Measurements from ENCODE around the gene GPR162. TPM values are rescaled to one million over a fixed set of nuclear protein-coding genes. Genes with fewer than 3 reads are reported as not detected.

The GPR162 gene
- total and polyA plus RNA-seq, 4 donors: 0.59 to 2.4 (median 1.7) TPM

- Histone ChIP-seq H3K27me3 (ENCODE audit: control insufficient read depth in 4 of 4, insufficient read depth in 4 of 4, low read length in 3 of 4) (no peaks in the 10 kb centered on the region), H3K4me3 (ENCODE audit: low read depth in 1 of 3, low read length in 3 of 3) (no peak overlapping the region), H3K27ac (ENCODE audit: low read depth in 1 of 2, low read length in 2 of 2) (no peak overlapping the region), H3K9me3 (ENCODE audit: control insufficient read depth in 4 of 4, low read length in 3 of 4) (no peaks in the 10 kb centered on the region), H3K4me1 (ENCODE audit: control insufficient read depth in 4 of 4, insufficient read depth in 4 of 4, low read length in 3 of 4) (peaks cover under 1 to 11% (median 5%) of the 10 kb centered on the region in 4 donors), H3K9ac (ENCODE audit: low read depth in 1 of 2, low read length in 2 of 2) (no peak overlapping the region), H3K36me3 (ENCODE audit: control insufficient read depth in 4 of 4, insufficient read depth in 3 of 4, low read depth in 1 of 4, low read length in 3 of 4) (no peaks in the 10 kb centered on the region)
- WGBS: 97% methylated on average over 2 of the region's 2 CpGs
- DNase-seq (ENCODE audit: low spot score): no peak
- TF ChIP-seq YY1 (IDR thresholded peaks at IDR 0.05): no peak
- no peak for TF ChIP-seq JUND (IDR thresholded peaks at IDR 0.05)
- TF ChIP-seq HNF4G (IDR thresholded peaks at IDR 0.05): no peak
- no peak for TF ChIP-seq ZBTB33 (IDR thresholded peaks at IDR 0.05)
- TF ChIP-seq RAD21 (IDR thresholded peaks at IDR 0.05): no peak
- TF ChIP-seq TAF1 (conservative IDR thresholded peaks at IDR 0.05): no peak
- no peak for TF ChIP-seq RXRA (IDR thresholded peaks at IDR 0.05)
- no peak for TF ChIP-seq ATF3 (IDR thresholded peaks at IDR 0.05)
- no peak for TF ChIP-seq EGR1 (IDR thresholded peaks at IDR 0.05; ENCODE audit: low read depth in 2 of 2)
- TF ChIP-seq SP1 (IDR thresholded peaks at IDR 0.05): no peak
Observed at GRCh38 chr12:6847676-6848075, 26.1 kb downstream of the GPR162 start.

GRCh38 chr12:6849427-6849826 is 27.8 kb downstream of the GPR162 start:
- Histone ChIP-seq H3K27ac (ENCODE audit: low read depth in 1 of 2, low read length in 2 of 2) (no peak overlapping the region), H3K4me1 (ENCODE audit: control insufficient read depth in 4 of 4, insufficient read depth in 4 of 4, low read length in 3 of 4) (peaks cover 7 to 23% (median 13%) of the 10 kb centered on the region in 4 donors), H3K36me3 (ENCODE audit: control insufficient read depth in 4 of 4, insufficient read depth in 3 of 4, low read depth in 1 of 4, low read length in 3 of 4) (no peaks in the 10 kb centered on the region), H3K9ac (ENCODE audit: low read depth in 1 of 2, low read length in 2 of 2) (no peak overlapping the region), H3K9me3 (ENCODE audit: control insufficient read depth in 4 of 4, low read length in 3 of 4) (no peaks in the 10 kb centered on the region), H3K4me3 (ENCODE audit: low read depth in 1 of 3, low read length in 3 of 3) (no peak overlapping the region), H3K27me3 (ENCODE audit: control insufficient read depth in 4 of 4, insufficient read depth in 4 of 4, low read length in 3 of 4) (no peaks in the 10 kb centered on the region)
- DNase-seq (ENCODE audit: low spot score): no peak
- TF ChIP-seq RXRA (IDR thresholded peaks at IDR 0.05): no peak
- TF ChIP-seq JUND (IDR thresholded peaks at IDR 0.05): no peak
- TF ChIP-seq RAD21 (IDR thresholded peaks at IDR 0.05): no peak
- no peak for TF ChIP-seq FOXA1 (IDR thresholded peaks at IDR 0.05)
- no peak for TF ChIP-seq FOXA2 (IDR thresholded peaks at IDR 0.05)
- no peak for TF ChIP-seq NR2F2 (IDR thresholded peaks at IDR 0.05)
- TF ChIP-seq GABPA (IDR thresholded peaks at IDR 0.05 in 1 of 2, conservative IDR thresholded peaks at IDR 0.05 in 1 of 2): no peak
- TF ChIP-seq SP1 (IDR thresholded peaks at IDR 0.05): no peak
- TF ChIP-seq EGR1 (IDR thresholded peaks at IDR 0.05; ENCODE audit: low read depth in 2 of 2): no peak
- no peak for TF ChIP-seq HNF4A (conservative IDR thresholded peaks at IDR 0.05)
- TF ChIP-seq CTCF (IDR thresholded peaks at IDR 0.05; ENCODE audit: low read depth, low read length, missing input control): no peak
- no peak for TF ChIP-seq ZBTB33 (IDR thresholded peaks at IDR 0.05)
- TF ChIP-seq MAX (IDR thresholded peaks at IDR 0.05): no peak
- no peak for TF ChIP-seq TAF1 (conservative IDR thresholded peaks at IDR 0.05)
- no peak for TF ChIP-seq REST (IDR thresholded peaks at IDR 0.05)
- no peak for TF ChIP-seq ATF3 (IDR thresholded peaks at IDR 0.05)
- TF ChIP-seq HNF4G (IDR thresholded peaks at IDR 0.05): no peak
- TF ChIP-seq YY1 (IDR thresholded peaks at IDR 0.05): no peak
- WGBS: 94% methylated on average over 2 of the region's 2 CpGs
